Subcutaneous preadipocyte (primary cell): ENCODE results near the gene MYT1. TPM values are rescaled to one million over a fixed set of nuclear protein-coding genes. Genes with fewer than 3 reads are reported as not detected.

ENCODE experiments used
- small RNA-seq: library from RNA; depleted of rRNA; stranded (forward); fragments of <200 nt; gene quantifications from one replicate; pipeline ENCODE3, GENCODE V24; 2012
- total RNA-seq: library from RNA; depleted of rRNA; stranded (reverse); fragments of >200 nt; gene quantifications from 2 replicates; pipeline ENCODE4 v1.2.3, GENCODE V29; 2012

Gene MYT1
- not detected in 2 replicates for total RNA-seq

GRCh38 chr20:64164123-64164836 is at the start of gene MYT1:
TSS of gene MYT1 (plus strand) at chr20:64164452. CDS start at chr20:64198862, 34,410 bp downstream.

GRCh38 chr20:64255361-64256281 is 91.4 kb downstream of the MYT1 start, which contains the start of gene PCMTD2:
TSS of gene PCMTD2 (plus strand) at chr20:64255748. CDS start at chr20:64259966, 4,218 bp downstream.

Small RNA genes within 50 kb of the gene (small RNA-seq; reads per million reads assigned to genes)
- not detected for gene AL137028.2

Other genes starting within 250 kb of the MYT1 start
- 22.3 and 26.1 TPM in 2 replicates for gene UCKL1, start 208.0 kb upstream of the MYT1 start, total RNA-seq
- 8.1 and 8.8 TPM in 2 replicates for gene ZNF512B, start 194.5 kb upstream of the MYT1 start, total RNA-seq
- 0.37 and 1.8 TPM in 2 replicates for gene SAMD10, start 184.8 kb upstream of the MYT1 start, total RNA-seq
- 52.9 and 57.7 TPM in 2 replicates for gene PRPF6, start 183.3 kb upstream of the MYT1 start, total RNA-seq
- 0.73 and 0.98 TPM in 2 replicates for gene C20orf204, start 128.3 kb upstream of the MYT1 start, total RNA-seq
- not detected in 2 replicates for gene SOX18, start 114.8 kb upstream of the MYT1 start, total RNA-seq
- 6.5 and 13.2 TPM in 2 replicates for gene TCEA2, start 101.3 kb upstream of the MYT1 start, total RNA-seq
- gene RGS19, start 84.9 kb upstream of the MYT1 start, total RNA-seq, result 5.5 and 9.0 TPM in 2 replicates
- 0.20 and 0.37 TPM in 2 replicates for gene OPRL1, start 84.4 kb upstream of the MYT1 start, total RNA-seq
- 0.20 TPM in 1 of 2 replicates, not detected in the other for gene LKAAEAR1, start 80.1 kb upstream of the MYT1 start, total RNA-seq
- not detected in 2 replicates for gene NPBWR2, start 56.9 kb upstream of the MYT1 start, total RNA-seq
- 33.0 and 47.0 TPM in 2 replicates for gene PCMTD2, start 91.3 kb downstream of the MYT1 start, total RNA-seq